ENCODE results near the gene MDGA2.

GRCh38 chr14:47065326-47065725 is 610.1 kb downstream of the MDGA2 start:
- TF ChIP-seq CTCF (IDR thresholded peaks at IDR 0.05; ENCODE audit: borderline replicate concordance, extremely low read depth, low read length, poor library complexity, severe bottlenecking) (no peak), EZH2 (IDR thresholded peaks at IDR 0.05; ENCODE audit: borderline replicate concordance, low read depth, low read length, severe bottlenecking) (no peak)
